ENCODE results near the gene ACTL7B.

DNA sequence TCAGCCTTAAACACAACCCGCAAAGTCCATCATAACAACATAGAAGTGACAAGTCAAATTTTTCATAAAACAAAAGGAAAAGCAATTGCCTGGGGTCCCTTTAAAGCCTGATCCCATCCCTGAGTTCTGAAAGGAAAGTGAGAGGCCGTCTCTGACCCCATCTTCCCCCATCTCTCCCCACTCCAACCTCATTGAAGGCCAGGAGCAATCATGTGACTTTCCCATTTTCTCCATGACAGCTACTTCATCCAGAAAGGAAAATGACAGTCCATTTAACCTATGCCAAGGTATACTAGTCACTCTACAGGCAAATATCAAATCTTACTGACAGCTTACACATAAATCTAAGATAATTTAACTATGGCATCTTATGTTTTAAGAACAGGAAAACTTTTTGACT lies 21.7 kb upstream of the ACTL7B start:
- TF ChIP-seq CTCF (IDR thresholded peaks at IDR 0.05) (no peak), POLR2AphosphoS5 (IDR thresholded peaks at IDR 0.05) (no peak), POLR2A (IDR thresholded peaks at IDR 0.05; ENCODE audit: low read depth) (no peak), EP300 (IDR thresholded peaks at IDR 0.05) (no peak)
